ENCODE measurements around the gene SLC43A3.
"Not testable (repeated sequence)": the region's sequence is repeated elsewhere in the genome, so short reads cannot be mapped to it uniquely, and the experiment has no call there.

The SLC43A3 gene

DNA sequence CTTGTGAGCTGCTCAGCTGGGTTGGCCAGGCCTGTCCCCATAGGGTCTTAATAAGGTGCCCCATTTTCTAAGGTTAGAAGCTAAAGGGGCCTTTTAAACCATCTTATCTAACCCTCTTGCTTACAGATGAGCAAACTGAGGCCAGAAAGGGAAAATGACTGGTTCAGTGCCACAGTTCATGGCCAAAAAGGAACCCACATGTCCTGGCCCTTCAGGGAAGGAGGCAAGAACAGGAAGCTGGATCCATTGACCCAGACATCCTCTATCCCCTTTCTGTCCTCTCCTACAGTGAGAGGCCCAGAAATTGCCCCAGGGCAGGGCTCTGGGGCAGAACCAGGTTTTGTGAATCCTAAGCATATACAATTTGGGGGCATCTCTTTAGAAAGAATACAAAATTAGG lies 56.0 kb downstream of the SLC43A3 start:
- in situ Hi-C loops (cut with MboI; ENCODE audit: low pct_unique_long_range_greater_than_20kb, low sequenced_read_pairs), result no loop called here
- DNase-seq, result no peak

DNA sequence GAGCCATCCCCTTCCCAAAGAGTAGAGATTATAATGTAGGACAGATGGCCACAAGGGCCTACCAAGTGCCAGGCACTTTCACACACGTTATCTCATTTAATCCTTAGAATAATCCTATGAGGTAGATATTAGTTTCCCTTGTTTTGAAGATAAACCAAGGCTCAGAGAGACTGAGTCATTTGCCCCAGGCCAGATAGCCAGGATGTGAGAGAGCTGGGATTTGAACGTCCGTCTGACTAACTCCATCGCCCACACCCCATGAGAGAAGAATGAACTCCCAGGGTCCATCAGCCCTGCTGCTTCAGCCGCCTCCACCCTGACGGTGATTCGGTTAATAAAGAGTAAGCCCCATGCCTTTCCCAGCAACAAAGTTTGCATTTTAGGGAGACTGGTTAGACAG lies 56.7 kb downstream of the SLC43A3 start:
- DNase-seq, result no peak
- in situ Hi-C loops (cut with MboI; ENCODE audit: low pct_unique_long_range_greater_than_20kb, low sequenced_read_pairs), result no loop called here

- DNase-seq, result no peak
- in situ Hi-C loops (cut with MboI; ENCODE audit: low pct_unique_long_range_greater_than_20kb, low sequenced_read_pairs), result no loop called here
These were observed 58.1 kb downstream of the SLC43A3 start for GRCh38 chr11:57368845-57369232.

- DNase-seq, result peak; percentile 68
- in situ Hi-C loops (cut with MboI; ENCODE audit: low pct_unique_long_range_greater_than_20kb, low sequenced_read_pairs), result no loop called here
These were observed 58.6 kb downstream of the SLC43A3 start for GRCh38 chr11:57368106-57368844.

- in situ Hi-C loops (cut with MboI; ENCODE audit: low pct_unique_long_range_greater_than_20kb, low sequenced_read_pairs), result no loop called here
- DNase-seq, result no peak
These were observed 61.9 kb downstream of the SLC43A3 start for GRCh38 chr11:57364851-57365660.

DNA sequence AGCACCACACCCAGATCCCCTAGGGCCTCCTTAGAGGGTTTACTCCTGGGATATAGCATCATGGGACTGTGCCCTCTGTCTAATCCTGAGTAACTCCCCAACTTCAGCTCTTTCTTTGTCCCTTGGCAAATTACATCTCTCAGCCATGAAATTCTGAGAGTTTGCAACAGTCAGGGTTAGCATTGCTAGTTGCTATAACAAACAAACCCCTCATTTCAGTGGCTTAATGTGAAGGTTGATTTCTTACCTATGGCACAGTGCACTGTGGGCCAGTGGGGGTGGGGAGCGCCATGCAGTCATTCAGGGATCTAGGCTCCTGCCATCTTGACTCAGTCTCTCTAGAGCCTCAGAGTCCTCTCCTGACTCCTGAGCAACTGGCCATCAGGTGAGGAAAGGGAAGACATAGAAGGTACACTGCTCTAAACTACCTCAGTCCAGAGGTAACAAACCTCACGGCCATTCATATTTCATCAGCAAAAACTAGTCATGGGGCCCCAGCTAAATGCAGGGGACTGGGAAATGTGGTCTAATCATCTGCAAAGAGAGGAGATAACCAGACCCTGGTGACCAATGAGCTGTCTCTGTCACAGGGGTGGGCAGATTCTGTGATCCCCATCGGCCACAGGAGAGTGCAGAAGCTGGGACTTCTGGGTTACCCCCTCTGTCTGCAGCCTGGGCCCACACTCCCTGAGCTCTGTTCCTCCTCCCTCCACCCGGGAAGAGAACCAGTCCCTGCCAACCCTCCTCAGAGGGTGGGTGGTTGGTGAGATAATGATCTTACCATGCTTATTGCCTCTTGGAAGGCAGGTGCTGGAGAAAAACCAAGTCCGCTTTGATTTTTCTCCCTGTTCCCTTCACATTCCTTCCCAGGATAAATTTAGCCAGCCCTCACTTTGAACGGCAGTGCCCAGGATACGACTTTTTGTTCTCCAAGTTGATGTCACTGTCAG lies 63.5 kb downstream of the SLC43A3 start:
- in situ Hi-C loops (cut with MboI; ENCODE audit: low pct_unique_long_range_greater_than_20kb, low sequenced_read_pairs), result no loop called here
- DNase-seq, result no peak

- in situ Hi-C loops (cut with MboI; ENCODE audit: low pct_unique_long_range_greater_than_20kb, low sequenced_read_pairs), result no loop called here
- DNase-seq, result no peak
These were observed 65.0 kb downstream of the SLC43A3 start for GRCh38 chr11:57361926-57362325.

DNA sequence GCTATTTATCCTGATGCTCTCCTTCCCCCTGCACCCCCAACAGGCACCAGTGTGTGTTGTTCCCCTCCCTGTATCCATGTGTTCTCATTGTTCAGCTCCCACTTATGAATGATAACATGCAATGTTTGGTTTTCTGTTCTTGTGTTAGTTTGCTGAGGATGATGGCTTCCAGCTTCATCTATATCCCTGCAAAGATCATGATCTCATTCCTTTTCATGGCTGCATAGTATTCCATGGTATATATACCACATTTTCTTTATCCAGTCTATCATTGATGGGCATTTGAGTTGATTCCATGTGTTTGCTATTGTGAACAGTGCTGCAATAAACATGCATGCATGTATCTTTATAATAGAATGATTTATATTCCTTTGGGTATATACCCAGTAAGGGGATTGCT lies 65.5 kb downstream of the SLC43A3 start:
- DNase-seq; in situ Hi-C loops (cut with MboI; ENCODE audit: low pct_unique_long_range_greater_than_20kb, low sequenced_read_pairs): not testable (repeated sequence)

DNA sequence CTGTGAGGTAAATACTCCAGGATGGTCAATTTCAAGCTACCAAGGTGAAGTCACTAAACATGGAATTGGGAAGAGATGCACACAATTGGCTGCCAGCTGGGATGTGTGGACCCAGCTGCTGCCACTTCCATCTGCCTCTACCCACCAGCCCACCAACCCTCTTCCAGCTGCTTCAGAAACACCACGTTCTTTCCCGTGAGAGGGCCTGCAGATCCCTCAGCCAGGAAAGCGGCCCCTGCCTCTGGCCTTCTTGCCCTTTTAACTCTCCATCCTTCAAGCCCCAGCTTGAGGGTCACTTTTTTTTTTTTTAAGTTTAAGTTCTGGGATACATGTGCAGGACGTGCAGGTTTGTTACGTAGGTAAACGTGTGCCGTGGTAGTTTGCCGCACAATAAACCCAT lies 65.9 kb downstream of the SLC43A3 start:
- DNase-seq, result no peak

DNA sequence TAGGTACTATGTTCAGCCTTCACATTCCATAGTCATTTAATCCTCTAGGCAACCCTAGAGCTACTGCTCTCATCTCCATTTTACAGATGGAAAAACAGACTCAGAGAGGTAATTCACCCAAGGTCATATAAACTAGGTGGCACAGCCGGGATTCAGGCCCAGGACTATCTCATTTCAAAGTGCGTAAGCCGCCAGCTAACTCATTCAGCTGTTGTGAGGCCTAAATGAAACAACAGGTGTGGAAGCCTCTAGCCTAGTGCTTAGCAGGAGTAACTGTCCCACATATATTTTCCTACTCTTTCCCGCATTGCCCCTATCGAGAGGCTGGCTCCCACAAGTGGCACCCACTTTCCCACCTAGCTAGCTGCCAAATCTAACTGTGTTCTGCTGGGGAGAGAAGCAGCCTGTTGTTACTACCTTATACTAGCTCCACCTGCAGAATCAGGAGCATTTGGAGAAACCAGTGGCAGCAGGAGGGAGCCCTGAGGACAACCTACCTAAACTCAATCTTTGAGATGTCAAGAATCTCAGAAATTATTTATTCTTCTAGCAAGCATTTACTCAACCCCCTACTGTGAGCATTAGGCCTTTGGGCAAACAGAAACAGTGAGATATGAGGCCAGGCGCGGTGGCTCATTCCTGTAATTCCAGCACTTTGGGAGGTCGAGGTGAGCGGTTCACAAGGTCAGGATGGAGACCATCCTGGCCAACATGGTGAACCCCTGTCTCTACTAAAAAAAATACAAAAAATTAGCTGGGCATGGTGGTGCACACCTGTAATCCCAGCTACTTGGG lies 66.8 kb downstream of the SLC43A3 start:
- in situ Hi-C loops (cut with MboI; ENCODE audit: low pct_unique_long_range_greater_than_20kb, low sequenced_read_pairs), result no loop called here
- no peak for DNase-seq

More for the DNA sequence above, 65.9 kb downstream of the SLC43A3 start:
- in situ Hi-C loops (cut with MboI; ENCODE audit: low pct_unique_long_range_greater_than_20kb, low sequenced_read_pairs), result no loop called here

DNA sequence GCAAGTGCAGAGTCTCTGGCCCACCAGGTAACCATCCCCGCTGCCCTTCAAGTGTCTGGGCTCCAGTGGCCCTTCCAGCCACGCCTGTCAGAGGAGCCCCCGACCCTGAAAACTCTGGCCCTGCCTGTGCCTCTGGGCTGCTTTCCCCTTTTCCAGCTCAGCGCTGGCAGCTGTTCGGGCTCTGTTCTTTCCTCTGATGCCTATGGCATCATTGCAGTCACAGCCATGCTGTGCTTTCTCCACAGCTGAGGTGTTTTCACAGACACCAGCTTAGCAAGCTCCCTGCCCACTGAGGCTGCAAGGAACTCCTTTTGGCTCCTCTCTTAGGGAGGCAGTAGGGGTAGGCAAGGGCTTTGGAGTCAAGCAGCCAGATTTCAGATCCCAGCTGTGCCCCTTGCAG lies 67.5 kb downstream of the SLC43A3 start:
- in situ Hi-C loops (cut with MboI; ENCODE audit: low pct_unique_long_range_greater_than_20kb, low sequenced_read_pairs), result no loop called here
- DNase-seq, result no peak

GRCh38 chr11:57358991-57359390 lies 67.9 kb downstream of the SLC43A3 start:
- in situ Hi-C loops (cut with MboI; ENCODE audit: low pct_unique_long_range_greater_than_20kb, low sequenced_read_pairs), result no loop called here
- DNase-seq, result no peak

GRCh38 chr11:57358543-57358961 lies 68.4 kb downstream of the SLC43A3 start:
- no peak for DNase-seq
- in situ Hi-C loops (cut with MboI; ENCODE audit: low pct_unique_long_range_greater_than_20kb, low sequenced_read_pairs), result no loop called here

GRCh38 chr11:57357856-57358255 lies 69.1 kb downstream of the SLC43A3 start:
- in situ Hi-C loops (cut with MboI; ENCODE audit: low pct_unique_long_range_greater_than_20kb, low sequenced_read_pairs), result no loop called here
- no peak for DNase-seq

DNA sequence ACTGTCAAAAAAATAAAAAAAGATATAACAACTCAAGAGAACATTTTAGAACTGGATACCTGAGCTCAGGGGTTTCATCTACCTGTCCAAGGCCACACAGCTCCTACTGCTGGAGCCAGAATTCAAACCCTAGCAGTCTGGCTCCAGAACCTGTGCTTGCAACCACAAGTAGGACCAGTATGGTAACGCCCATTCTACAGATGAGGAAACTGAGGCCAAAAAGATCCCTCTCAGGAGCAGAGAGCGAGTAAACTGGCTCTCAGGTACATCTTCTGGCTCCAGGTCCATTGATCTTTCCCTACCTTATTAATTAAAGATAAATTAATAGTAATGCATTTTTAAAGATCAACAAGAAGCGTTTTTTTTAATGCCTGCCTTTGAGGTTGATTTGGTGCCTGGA lies 69.6 kb downstream of the SLC43A3 start:
- in situ Hi-C loops (cut with MboI; ENCODE audit: low pct_unique_long_range_greater_than_20kb, low sequenced_read_pairs), result no loop called here
- DNase-seq, result no peak

All from KBM-7 (cell line).